CD8-positive, alpha-beta memory T cell (primary cell): Measurements from ENCODE around the gene RNF128. TPM values are rescaled to one million over a fixed set of nuclear protein-coding genes. Genes with fewer than 3 reads are reported as not detected.

Source experiments
- CTCF ChIA-PET: fragments of 350-600 bp; sonication (Branson Sonifier 250); formaldehyde crosslinking; loops from one replicate; lab custom pipeline; 2021; ENCODE audit warnings: antibody characterized with exemption; lab: Charles Lee
- POLR2A ChIA-PET: fragments of 350-600 bp; sonication (Branson Sonifier 250); formaldehyde crosslinking; loops from one replicate; lab custom pipeline; 2021; ENCODE audit warnings: antibody characterized with exemption; lab: Charles Lee
- DNase-seq, 5 donors: peaks; one replicate each; pipeline versions ENCODE4 v3.0.0 to v3.0.0-alpha.2; 2020 to 2022; ENCODE audit warnings: mixed read lengths in 1 of 5
- H3K27ac ChIP-seq: one replicate; pipeline ENCODE4 v1.7.0; 2013; ENCODE audit warnings: low read depth, mild to moderate bottlenecking, low read length, moderate library complexity
- H3K27me3 ChIP-seq: 2 replicates; pipeline ENCODE4 v1.7.0; 2013; ENCODE audit warnings: low read length, mild to moderate bottlenecking; ENCODE audit not compliant: insufficient read depth, poor library complexity, severe bottlenecking
- H3K36me3 ChIP-seq: 2 replicates; pipeline ENCODE4 v1.7.0; 2013; ENCODE audit warnings: mild to moderate bottlenecking, low read length, moderate library complexity; ENCODE audit not compliant: insufficient read depth
- H3K4me1 ChIP-seq: 2 replicates; pipeline ENCODE4 v1.7.0; 2013; ENCODE audit warnings: mild to moderate bottlenecking, low read length, moderate library complexity; ENCODE audit not compliant: insufficient read depth
- H3K4me3 ChIP-seq: 2 replicates; pipeline ENCODE4 v1.7.0; 2013; ENCODE audit warnings: mild to moderate bottlenecking, low read length
- H3K9me3 ChIP-seq: 2 replicates; pipeline ENCODE4 v1.7.0; 2013; ENCODE audit warnings: mild to moderate bottlenecking, low read length
- H3K27ac Mint-ChIP-seq, 8 donors: one replicate each; pipeline ENCODE4 v1.8.0; 2020 to 2021; ENCODE audit warnings: mixed read lengths in 8 of 8, mild to moderate bottlenecking in 6 of 8, inconsistent platforms in 3 of 8, moderate library complexity in 3 of 8
- H3K27me3 Mint-ChIP-seq, 2 donors: one replicate each; pipeline ENCODE4 v1.8.0; 2020 to 2021; ENCODE audit warnings: mixed read lengths in 2 of 2, mild to moderate bottlenecking in 1 of 2, moderate library complexity in 1 of 2
- H3K36me3 Mint-ChIP-seq, 3 donors: one replicate each; pipeline ENCODE4 v1.8.0; 2020 to 2021; ENCODE audit warnings: mixed read lengths in 3 of 3, inconsistent platforms in 1 of 3, mild to moderate bottlenecking in 1 of 3
- H3K4me1 Mint-ChIP-seq, 3 donors: one replicate each; pipeline ENCODE4 v1.8.0; 2020 to 2021; ENCODE audit warnings: mixed read lengths in 3 of 3, inconsistent platforms in 1 of 3, mild to moderate bottlenecking in 1 of 3
- H3K4me3 Mint-ChIP-seq, 7 donors: one replicate each; pipeline ENCODE4 v1.8.0; 2020 to 2021; ENCODE audit warnings: mixed read lengths in 7 of 7, mild to moderate bottlenecking in 6 of 7, moderate library complexity in 4 of 7, inconsistent platforms in 2 of 7
- H3K9me3 Mint-ChIP-seq, 5 donors: one replicate each; pipeline ENCODE4 v1.8.0; 2020 to 2022; ENCODE audit warnings: mixed read lengths in 5 of 5, mild to moderate bottlenecking in 3 of 5, moderate library complexity in 2 of 5, inconsistent platforms in 1 of 5
- polyA plus RNA-seq: library from polyadenylated mRNA; unstranded; fragments of 300-500 nt; fragmentation: Illumina TruSeq; gene quantifications from one replicate; pipeline ENCODE4 v1.2.3, GENCODE V29; 2021
- total RNA-seq, 2 experiments: library from RNA; stranded (reverse); gene quantifications; one replicate each; pipeline ENCODE4 v1.2.3, GENCODE V29; 2021

The RNF128 gene, protein sequence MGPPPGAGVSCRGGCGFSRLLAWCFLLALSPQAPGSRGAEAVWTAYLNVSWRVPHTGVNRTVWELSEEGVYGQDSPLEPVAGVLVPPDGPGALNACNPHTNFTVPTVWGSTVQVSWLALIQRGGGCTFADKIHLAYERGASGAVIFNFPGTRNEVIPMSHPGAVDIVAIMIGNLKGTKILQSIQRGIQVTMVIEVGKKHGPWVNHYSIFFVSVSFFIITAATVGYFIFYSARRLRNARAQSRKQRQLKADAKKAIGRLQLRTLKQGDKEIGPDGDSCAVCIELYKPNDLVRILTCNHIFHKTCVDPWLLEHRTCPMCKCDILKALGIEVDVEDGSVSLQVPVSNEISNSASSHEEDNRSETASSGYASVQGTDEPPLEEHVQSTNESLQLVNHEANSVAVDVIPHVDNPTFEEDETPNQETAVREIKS
- total RNA-seq: not detected
- polyA plus RNA-seq: not detected

DNA sequence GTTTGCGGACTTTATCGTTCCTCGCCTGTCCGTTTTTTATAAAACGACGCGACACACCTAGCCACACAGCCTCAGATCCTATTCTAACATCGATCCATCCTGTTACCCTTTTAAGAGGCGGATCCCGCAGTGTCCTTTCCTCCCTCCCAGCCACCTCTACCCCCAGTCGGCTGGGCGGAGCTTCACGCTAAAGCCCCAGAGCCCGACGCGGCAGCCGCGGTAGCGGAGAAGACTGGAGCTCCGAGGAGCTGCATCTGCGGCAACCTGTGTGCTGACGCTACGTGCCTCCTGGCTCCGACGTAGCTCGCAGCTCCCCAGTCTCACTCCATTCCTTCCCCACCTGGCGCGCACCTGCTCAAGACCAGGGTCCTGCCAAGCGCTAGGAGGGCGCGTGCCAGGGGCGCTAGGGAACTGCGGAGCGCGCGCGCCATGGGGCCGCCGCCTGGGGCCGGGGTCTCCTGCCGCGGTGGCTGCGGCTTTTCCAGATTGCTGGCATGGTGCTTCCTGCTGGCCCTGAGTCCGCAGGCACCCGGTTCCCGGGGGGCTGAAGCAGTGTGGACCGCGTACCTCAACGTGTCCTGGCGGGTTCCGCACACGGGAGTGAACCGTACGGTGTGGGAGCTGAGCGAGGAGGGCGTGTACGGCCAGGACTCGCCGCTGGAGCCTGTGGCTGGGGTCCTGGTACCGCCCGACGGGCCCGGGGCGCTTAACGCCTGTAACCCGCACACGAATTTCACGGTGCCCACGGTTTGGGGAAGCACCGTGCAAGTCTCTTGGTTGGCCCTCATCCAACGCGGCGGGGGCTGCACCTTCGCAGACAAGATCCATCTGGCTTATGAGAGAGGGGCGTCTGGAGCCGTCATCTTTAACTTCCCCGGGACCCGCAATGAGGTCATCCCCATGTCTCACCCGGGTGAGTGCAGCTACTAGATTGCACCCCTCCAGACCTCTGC, at the start of gene RNF128:
RNF128 (plus strand) TSS at position 217 of the 953 bp plus-strand sequence; CDS start at position 430, 213 bp downstream.
- Histone ChIP-seq H3K27me3 (peaks cover 3% of the 10 kb centered on the region), H3K4me1 (no peaks in the 10 kb centered on the region), H3K4me3 (no peak within 1 kb of the TSS), H3K27ac (no peak within 1 kb of the TSS), H3K36me3 (no peaks in the 10 kb centered on the region), H3K9me3 (no peaks in the 10 kb centered on the region)
- no peak within 1 kb of the TSS for H3K27ac Mint-ChIP-seq
- peak within 1 kb of the TSS; percentile 7 to 80 (median 47) for H3K4me3 Mint-ChIP-seq
- no peaks in the 10 kb centered on the region for H3K36me3 Mint-ChIP-seq
- POLR2A ChIA-PET: no interaction called here
- no peaks in the 10 kb centered on the region for H3K9me3 Mint-ChIP-seq
- peaks cover 20 to 38% of the 10 kb centered on the region in 2 donors for H3K27me3 Mint-ChIP-seq
- CTCF ChIA-PET: no interaction called here
- DNase-seq: no peak
- peaks cover 0 to 14% (median 2%) of the 10 kb centered on the region in 3 donors for H3K4me1 Mint-ChIP-seq

DNA sequence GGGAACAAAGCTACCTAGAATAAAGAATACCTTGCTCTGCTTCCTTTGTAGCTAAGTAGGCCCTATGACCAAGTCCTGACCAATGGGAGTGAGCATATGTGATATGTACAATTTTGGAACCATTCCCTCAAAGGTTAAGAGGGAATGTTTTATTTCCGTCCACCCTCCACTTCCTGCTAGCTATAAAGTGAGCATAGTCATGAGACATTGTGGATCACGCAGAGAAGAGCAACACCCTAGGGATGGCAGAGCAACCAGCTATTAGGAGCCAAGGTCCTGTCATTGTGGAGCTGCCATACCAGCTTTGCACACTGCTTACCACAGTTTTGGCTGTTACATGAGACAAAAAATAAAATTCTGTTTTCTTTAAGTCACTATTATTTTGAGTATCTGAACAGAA, 45.8 kb upstream of the RNF128 start:
- Mint-ChIP-seq H3K4me3 (no peak overlapping the region), H3K27ac (no peak overlapping the region), H3K36me3 (peaks cover 0 to 2% (median 0%) of the 10 kb centered on the region in 3 donors), H3K27me3 (peaks cover 0 to 2% of the 10 kb centered on the region in 2 donors), H3K9me3 (peaks cover 0 to 2% (median 0%) of the 10 kb centered on the region in 5 donors), H3K4me1 (no peaks in the 10 kb centered on the region)
- ChIA-PET CTCF (no interaction called here), POLR2A (no interaction called here)
- H3K27me3 ChIP-seq: no peaks in the 10 kb centered on the region
- H3K9me3 ChIP-seq: no peaks in the 10 kb centered on the region
- DNase-seq: no peak
- no peaks in the 10 kb centered on the region for H3K4me1 ChIP-seq
- H3K36me3 ChIP-seq: no peaks in the 10 kb centered on the region
- H3K27ac ChIP-seq: no peak overlapping the region
- H3K4me3 ChIP-seq: no peak overlapping the region

DNA sequence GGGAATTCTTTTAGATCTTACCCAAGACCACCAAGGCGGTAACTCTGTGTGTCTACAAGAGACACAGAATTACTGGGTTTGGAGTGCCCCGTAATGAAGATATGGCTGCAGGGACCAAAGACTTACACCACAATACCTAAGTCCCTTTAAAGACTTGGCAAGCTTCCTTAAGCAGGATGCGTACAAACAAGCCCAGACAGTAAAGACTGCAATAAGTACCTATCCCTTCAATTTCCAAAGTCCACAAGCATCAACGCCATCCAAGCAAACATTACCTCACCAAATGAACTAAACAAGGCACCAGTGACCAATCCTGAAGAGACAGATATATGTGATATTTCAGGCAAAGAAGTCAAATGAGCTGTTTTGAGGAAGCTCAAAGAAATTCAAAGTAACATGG, 42.3 kb upstream of the RNF128 start:
- Histone ChIP-seq H3K4me3 (no peak overlapping the region), H3K27ac (no peak overlapping the region), H3K4me1 (no peaks in the 10 kb centered on the region), H3K27me3 (no peaks in the 10 kb centered on the region), H3K36me3 (no peaks in the 10 kb centered on the region), H3K9me3 (no peaks in the 10 kb centered on the region)
- POLR2A ChIA-PET: no interaction called here
- Mint-ChIP-seq H3K9me3 (peaks cover 0 to 2% (median 0%) of the 10 kb centered on the region in 5 donors), H3K4me1 (no peaks in the 10 kb centered on the region), H3K27me3 (peaks cover 0 to 5% of the 10 kb centered on the region in 2 donors), H3K36me3 (no peaks in the 10 kb centered on the region), H3K27ac (no peak overlapping the region), H3K4me3 (no peak overlapping the region)
- CTCF ChIA-PET: no interaction called here
- no peak for DNase-seq

DNA sequence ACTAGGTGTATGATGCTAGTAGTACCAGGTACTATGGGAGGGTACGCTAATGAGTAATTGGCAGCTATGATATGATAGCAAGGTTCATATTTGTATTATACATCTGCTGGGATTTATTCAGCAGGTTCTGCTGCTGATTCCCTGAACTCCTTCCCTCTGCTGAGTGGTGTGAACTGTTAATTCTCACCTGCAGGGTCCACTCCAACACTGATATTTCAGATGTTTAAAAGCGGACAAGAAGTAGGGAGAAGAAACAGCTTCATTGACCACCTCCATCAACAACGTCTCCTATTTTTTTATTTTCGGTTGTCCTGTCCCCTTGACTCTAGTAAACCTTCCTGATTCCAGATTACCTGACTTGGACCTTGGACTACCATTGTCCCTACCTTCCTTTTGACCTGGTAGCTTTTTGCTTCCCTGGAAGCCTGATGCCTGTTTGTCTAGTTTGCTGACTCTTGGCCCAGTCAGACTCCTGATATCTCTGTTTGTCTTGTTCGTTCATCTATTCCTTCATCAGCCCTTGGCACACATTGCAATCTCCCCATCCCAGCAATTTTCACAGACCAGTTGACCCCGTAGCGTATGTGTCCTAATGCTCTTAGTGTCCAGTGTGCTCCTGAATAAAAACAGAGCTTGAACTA, 34.0 kb upstream of the RNF128 start:
- H3K4me3 ChIP-seq: no peak overlapping the region
- H3K4me1 ChIP-seq: no peaks in the 10 kb centered on the region
- Mint-ChIP-seq H3K36me3 (no peaks in the 10 kb centered on the region), H3K27ac (peak overlapping the region in 1 of 8 donors; percentile 0), H3K4me3 (no peak overlapping the region), H3K4me1 (no peaks in the 10 kb centered on the region), H3K9me3 (peaks cover 0 to 1% (median 0%) of the 10 kb centered on the region in 5 donors), H3K27me3 (peaks cover 5 to 8% of the 10 kb centered on the region in 2 donors)
- no peak for DNase-seq
- ChIA-PET CTCF (no interaction called here), POLR2A (no interaction called here)
- H3K27me3 ChIP-seq: no peaks in the 10 kb centered on the region
- no peak overlapping the region for H3K27ac ChIP-seq
- H3K36me3 ChIP-seq: no peaks in the 10 kb centered on the region
- H3K9me3 ChIP-seq: no peaks in the 10 kb centered on the region

DNA sequence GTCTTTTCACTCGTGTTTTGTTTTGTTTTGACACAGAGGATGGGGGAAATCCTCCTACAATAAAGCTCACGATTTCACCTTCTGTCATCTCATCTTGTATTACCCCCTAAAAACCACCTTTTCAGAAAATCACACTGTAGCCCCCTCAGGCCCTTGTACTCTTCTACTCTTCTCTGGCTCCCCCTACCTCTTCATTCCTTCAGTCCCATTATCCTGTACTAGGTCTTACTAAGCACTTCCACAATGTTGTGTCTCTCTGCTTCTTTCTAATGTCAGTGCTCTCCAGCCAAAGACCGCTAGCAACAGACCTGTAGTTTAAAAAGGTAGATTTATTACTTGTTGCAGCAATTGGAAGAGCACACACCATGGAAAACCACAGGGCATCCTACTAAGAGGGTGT, 30.0 kb upstream of the RNF128 start:
- ChIA-PET CTCF (no interaction called here), POLR2A (no interaction called here)
- H3K27me3 Mint-ChIP-seq: peaks cover 5 to 6% of the 10 kb centered on the region in 2 donors

DNA sequence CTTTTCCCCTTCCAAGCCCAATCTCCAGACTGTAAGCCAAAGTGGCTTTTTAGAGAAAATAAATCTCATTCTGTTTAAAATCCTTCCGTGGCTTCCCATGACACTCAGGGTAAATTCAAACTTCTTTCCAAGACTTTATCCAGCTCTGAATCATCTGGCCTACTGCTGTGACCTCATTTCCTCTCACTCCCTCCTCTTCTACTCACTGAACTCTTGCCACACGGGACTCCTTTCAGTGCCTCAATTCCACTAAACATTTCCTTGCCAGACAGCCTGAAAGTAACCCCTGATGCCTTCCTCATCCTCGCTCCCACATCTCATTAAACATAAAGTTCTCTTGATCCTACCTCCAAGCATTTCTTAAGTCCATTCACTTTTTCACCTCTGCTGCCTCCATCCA, 27.8 kb upstream of the RNF128 start:
- no peak overlapping the region for H3K27ac ChIP-seq
- no peak overlapping the region for H3K4me3 Mint-ChIP-seq
- H3K27me3 ChIP-seq: no peaks in the 10 kb centered on the region
- CTCF ChIA-PET: no interaction called here
- peaks cover 4 to 10% of the 10 kb centered on the region in 2 donors for H3K27me3 Mint-ChIP-seq
- no peaks in the 10 kb centered on the region for H3K36me3 Mint-ChIP-seq
- no peaks in the 10 kb centered on the region for H3K4me1 Mint-ChIP-seq
- DNase-seq: no peak
- H3K4me3 ChIP-seq: no peak overlapping the region
- H3K4me1 ChIP-seq: no peaks in the 10 kb centered on the region
- no peaks in the 10 kb centered on the region for H3K36me3 ChIP-seq
- no peaks in the 10 kb centered on the region for H3K9me3 ChIP-seq
- no peak overlapping the region for H3K27ac Mint-ChIP-seq
- H3K9me3 Mint-ChIP-seq: peaks cover 0 to 1% (median 0%) of the 10 kb centered on the region in 5 donors
- POLR2A ChIA-PET: no interaction called here

More for the DNA sequence above, 30.0 kb upstream of the RNF128 start:
- Mint-ChIP-seq H3K4me3 (no peak overlapping the region), H3K9me3 (peaks cover 0 to 1% (median 0%) of the 10 kb centered on the region in 5 donors), H3K27ac (peak overlapping the region in 1 of 8 donors; percentile 5), H3K36me3 (no peaks in the 10 kb centered on the region), H3K4me1 (no peaks in the 10 kb centered on the region)
- no peaks in the 10 kb centered on the region for H3K36me3 ChIP-seq
- H3K27me3 ChIP-seq: no peaks in the 10 kb centered on the region
- H3K4me3 ChIP-seq: no peak overlapping the region
- no peak for DNase-seq
- H3K27ac ChIP-seq: no peak overlapping the region
- no peaks in the 10 kb centered on the region for H3K9me3 ChIP-seq
- H3K4me1 ChIP-seq: no peaks in the 10 kb centered on the region

DNA sequence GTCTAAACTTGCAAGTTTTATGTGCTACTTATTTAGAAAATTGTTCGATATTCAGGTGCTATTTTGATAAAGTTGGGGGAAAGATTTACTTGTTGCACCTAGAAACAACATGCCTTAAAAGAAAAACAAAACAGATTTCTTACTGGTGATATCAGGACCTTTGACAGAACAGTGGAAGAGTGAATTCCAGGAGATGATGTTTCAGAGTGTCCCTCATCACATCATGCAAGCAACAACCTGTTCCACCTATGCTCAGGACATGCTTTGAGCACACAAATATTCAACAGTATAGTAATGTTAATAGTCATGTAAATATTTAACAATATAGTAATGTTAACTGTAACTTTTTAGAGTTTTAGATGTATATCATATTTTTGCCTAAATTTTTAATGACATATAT, 23.9 kb upstream of the RNF128 start:
- no peaks in the 10 kb centered on the region for H3K4me1 Mint-ChIP-seq
- no peaks in the 10 kb centered on the region for H3K36me3 Mint-ChIP-seq
- H3K4me3 Mint-ChIP-seq: no peak overlapping the region
- peaks cover 4 to 5% of the 10 kb centered on the region in 2 donors for H3K27me3 Mint-ChIP-seq
- H3K9me3 ChIP-seq: no peaks in the 10 kb centered on the region
- POLR2A ChIA-PET: no interaction called here
- CTCF ChIA-PET: no interaction called here
- H3K4me3 ChIP-seq: no peak overlapping the region
- no peak for DNase-seq
- H3K27me3 ChIP-seq: no peaks in the 10 kb centered on the region
- peaks cover 0 to 1% (median 0%) of the 10 kb centered on the region in 5 donors for H3K9me3 Mint-ChIP-seq
- H3K27ac ChIP-seq: no peak overlapping the region
- no peak overlapping the region for H3K27ac Mint-ChIP-seq
- no peaks in the 10 kb centered on the region for H3K4me1 ChIP-seq
- H3K36me3 ChIP-seq: no peaks in the 10 kb centered on the region
